ENCODE measurements around the gene ITGBL1. TPM values are rescaled to one million over a fixed set of nuclear protein-coding genes. Genes with fewer than 3 reads are reported as not detected.
A peak's percentile ranks its signal among the peaks of the same experiment; 100 is the strongest.

Gene ITGBL1
- total RNA-seq, 1 donor from 2014 or later, result 9.5 TPM

DNA sequence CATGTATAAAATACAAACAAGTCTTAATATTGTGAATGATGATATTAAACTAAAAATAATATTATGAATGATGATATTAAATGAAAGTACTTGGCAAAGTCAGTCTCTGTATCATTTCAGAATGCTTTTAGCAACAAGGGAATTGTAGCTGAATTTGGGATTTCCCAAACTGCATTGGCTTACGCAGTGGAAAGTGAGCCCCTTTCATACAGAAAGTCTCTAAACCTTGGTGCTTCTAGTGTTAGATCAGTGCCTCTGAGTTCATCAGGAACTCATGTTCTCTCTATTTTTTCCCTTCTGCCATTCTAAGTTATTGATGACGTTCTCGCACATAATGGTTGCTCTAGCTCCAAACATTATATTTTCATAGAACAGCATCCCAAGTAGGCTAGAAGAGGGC, 300.0 kb downstream of the ITGBL1 start:
- H3K27me3 ChIP-seq (ENCODE audit: low read depth), result no peaks in the 10 kb centered on the region
- no peaks in the 10 kb centered on the region for H3K4me1 ChIP-seq
- no peaks in the 10 kb centered on the region for H3K9me3 ChIP-seq
- intact Hi-C loops (cut with DNase I), result no loop called here
- no peaks in the 10 kb centered on the region for H3K36me3 ChIP-seq
- DNase-seq (no peak), ATAC-seq (no peak)
- no peak overlapping the region for H3K4me3 ChIP-seq
- TF ChIP-seq, protein P1, sequence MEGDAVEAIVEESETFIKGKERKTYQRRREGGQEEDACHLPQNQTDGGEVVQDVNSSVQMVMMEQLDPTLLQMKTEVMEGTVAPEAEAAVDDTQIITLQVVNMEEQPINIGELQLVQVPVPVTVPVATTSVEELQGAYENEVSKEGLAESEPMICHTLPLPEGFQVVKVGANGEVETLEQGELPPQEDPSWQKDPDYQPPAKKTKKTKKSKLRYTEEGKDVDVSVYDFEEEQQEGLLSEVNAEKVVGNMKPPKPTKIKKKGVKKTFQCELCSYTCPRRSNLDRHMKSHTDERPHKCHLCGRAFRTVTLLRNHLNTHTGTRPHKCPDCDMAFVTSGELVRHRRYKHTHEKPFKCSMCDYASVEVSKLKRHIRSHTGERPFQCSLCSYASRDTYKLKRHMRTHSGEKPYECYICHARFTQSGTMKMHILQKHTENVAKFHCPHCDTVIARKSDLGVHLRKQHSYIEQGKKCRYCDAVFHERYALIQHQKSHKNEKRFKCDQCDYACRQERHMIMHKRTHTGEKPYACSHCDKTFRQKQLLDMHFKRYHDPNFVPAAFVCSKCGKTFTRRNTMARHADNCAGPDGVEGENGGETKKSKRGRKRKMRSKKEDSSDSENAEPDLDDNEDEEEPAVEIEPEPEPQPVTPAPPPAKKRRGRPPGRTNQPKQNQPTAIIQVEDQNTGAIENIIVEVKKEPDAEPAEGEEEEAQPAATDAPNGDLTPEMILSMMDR (IDR thresholded peaks at IDR 0.05), result no peak
- H3K27ac ChIP-seq, result no peak overlapping the region

DNA sequence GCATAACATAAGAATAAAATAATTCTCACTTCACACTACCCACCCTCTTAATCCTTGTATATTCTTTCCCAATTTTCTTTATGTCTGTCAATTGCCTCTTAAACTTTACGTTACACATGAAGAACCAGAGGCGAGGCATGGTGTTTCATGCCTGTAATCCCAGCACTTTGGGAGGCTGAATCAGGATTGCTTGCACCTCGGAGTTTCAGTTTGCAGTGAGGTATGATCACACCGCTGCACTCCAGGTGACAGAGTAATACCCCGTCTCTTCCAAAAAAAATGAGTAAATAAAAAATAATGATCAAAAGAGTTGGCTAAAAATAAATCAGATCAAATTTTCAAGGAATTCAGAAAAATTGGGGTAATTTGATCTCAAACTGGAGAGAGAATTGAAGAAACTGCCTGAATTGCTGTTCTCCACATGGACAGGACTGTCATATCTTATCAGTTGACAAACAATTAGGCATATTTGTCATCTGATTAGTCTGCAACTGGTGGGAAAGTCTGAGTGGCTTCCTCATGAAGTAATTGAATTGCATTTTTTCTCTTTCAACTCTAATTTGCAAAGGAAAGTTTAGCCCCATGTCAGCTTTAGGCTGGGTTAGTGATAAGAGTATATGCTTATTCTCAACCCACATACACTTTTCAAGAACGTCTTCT, 302.9 kb downstream of the ITGBL1 start:
- TF ChIP-seq, protein P1 (IDR thresholded peaks at IDR 0.05), result no peak
- Histone ChIP-seq H3K27me3 (ENCODE audit: low read depth) (no peaks in the 10 kb centered on the region), H3K9me3 (no peaks in the 10 kb centered on the region), H3K27ac (no peak overlapping the region), H3K4me1 (no peaks in the 10 kb centered on the region), H3K36me3 (no peaks in the 10 kb centered on the region), H3K4me3 (no peak overlapping the region)
- DNase-seq (no peak), ATAC-seq (no peak)
- intact Hi-C loops (cut with DNase I), result no loop called here

DNA sequence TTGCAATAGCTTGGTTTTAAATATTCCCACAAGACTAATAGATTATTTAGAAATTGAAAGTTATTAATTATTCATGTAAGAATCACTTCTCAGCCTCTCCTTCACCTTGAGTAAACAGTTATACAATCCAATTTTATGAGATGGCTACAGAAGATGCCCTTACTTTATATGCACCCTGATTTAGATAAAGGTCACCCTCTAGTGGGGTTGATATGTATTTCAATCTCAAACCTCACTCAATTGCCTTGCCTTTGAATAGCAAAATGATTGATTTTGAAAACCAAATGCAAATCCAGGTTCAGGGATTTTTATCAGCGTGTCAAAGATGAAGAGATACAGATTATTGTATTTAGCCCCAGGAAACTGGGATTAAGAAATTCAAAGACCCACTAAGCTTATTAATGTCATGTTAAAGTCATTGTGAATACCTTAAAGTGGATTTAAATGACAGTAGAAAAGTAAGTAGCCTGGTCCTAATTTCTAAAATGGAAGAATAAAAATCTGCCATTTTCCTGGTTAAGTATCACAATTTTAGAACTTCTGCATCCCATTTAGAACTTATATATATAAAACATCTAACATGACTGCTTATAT, 305.1 kb downstream of the ITGBL1 start:
- TF ChIP-seq, protein P1 (IDR thresholded peaks at IDR 0.05), result peak; percentile 34
- intact Hi-C loops (cut with DNase I), result no loop called here
- no peak for DNase-seq

DNA sequence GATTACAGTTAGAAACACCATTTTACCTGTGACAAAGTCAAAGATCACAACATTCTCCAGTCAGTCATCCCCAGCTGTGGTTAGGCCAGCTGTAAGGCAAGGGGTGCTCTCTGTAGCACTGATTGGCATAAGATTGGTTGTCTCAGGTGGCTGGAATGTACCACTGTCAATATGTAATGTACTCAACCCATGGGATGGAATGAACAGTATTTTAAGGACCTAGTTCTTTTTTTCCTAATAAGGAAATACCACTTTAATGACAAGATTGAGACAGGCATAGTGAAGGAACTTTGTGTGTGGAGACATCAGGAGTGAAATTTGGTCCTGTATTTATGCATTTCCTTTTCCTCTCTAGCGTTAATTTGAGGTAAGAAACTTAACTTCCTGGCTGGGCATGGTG, 310.7 kb downstream of the ITGBL1 start:
- no peak overlapping the region for H3K4me3 ChIP-seq
- ATAC-seq, result peak; percentile 66 to 82
- H3K4me1 ChIP-seq, result no peaks in the 10 kb centered on the region
- no peaks in the 10 kb centered on the region for H3K27me3 ChIP-seq (ENCODE audit: low read depth)
- no peaks in the 10 kb centered on the region for H3K36me3 ChIP-seq
- H3K9me3 ChIP-seq, result no peaks in the 10 kb centered on the region
- intact Hi-C loops (cut with DNase I), result no loop called here
- DNase-seq, result no peak
- TF ChIP-seq, protein P1 (IDR thresholded peaks at IDR 0.05), result no peak
- no peak overlapping the region for H3K27ac ChIP-seq

More for the DNA sequence above, 305.1 kb downstream of the ITGBL1 start:
- peak in 1 of 2 donors; percentile 80 for ATAC-seq
- Histone ChIP-seq H3K27ac (no peak overlapping the region), H3K27me3 (ENCODE audit: low read depth) (no peaks in the 10 kb centered on the region), H3K4me1 (no peaks in the 10 kb centered on the region), H3K4me3 (no peak overlapping the region), H3K36me3 (no peaks in the 10 kb centered on the region), H3K9me3 (no peaks in the 10 kb centered on the region)

Other genes starting within 250 kb of the ITGBL1 start
- gene NALCN, start 36.2 kb upstream of the ITGBL1 start, total RNA-seq, result 0.83 TPM